Mesenchymal stem cell (in vitro differentiated cells and primary cell): Measurements from ENCODE around the gene TBL1Y.
"Not testable (repeated sequence)": the region's sequence is repeated elsewhere in the genome, so short reads cannot be mapped to it uniquely, and the experiment has no call there.

ENCODE experiments used
- DNase-seq: peaks from one replicate; pipeline ENCODE4 v3.0.0-alpha.2; 2013
- H2AFZ ChIP-seq: one replicate; pipeline ENCODE4 v1.6.1; 2013; ENCODE audit warnings: low read depth, mild to moderate bottlenecking, control low read depth, inconsistent platforms, low read length, moderate library complexity
- H2AK5ac ChIP-seq: 2 replicates; pipeline ENCODE4 v1.6.1; 2013; ENCODE audit warnings: low read length, moderate library complexity, mild to moderate bottlenecking, inconsistent platforms; ENCODE audit not compliant: severe bottlenecking
- H2BK120ac ChIP-seq: one replicate; pipeline ENCODE4 v1.6.1; 2013; ENCODE audit warnings: low read depth, mild to moderate bottlenecking, inconsistent platforms, low read length, moderate library complexity
- H2BK12ac ChIP-seq, 2 experiments: one replicate each; pipeline ENCODE4 v1.6.1; 2013; ENCODE audit warnings: inconsistent platforms in 2 of 2, low read length in 2 of 2, mild to moderate bottlenecking in 2 of 2, moderate library complexity in 2 of 2, control low read depth in 1 of 2
- H2BK15ac ChIP-seq: one replicate; pipeline ENCODE4 v1.6.1; 2013; ENCODE audit warnings: mild to moderate bottlenecking, low read depth, inconsistent platforms; ENCODE audit not compliant: poor library complexity, severe bottlenecking
- H2BK5ac ChIP-seq: 2 replicates; pipeline ENCODE4 v1.6.1; 2013; ENCODE audit warnings: low read depth, mild to moderate bottlenecking, low read length, control low read depth, inconsistent platforms; ENCODE audit not compliant: poor library complexity, severe bottlenecking
- H3K14ac ChIP-seq, 2 experiments: one replicate each; pipeline ENCODE4 v1.6.1; 2013; ENCODE audit warnings: inconsistent platforms in 2 of 2, low read length in 2 of 2, control low read depth in 1 of 2, mild to moderate bottlenecking in 1 of 2, moderate library complexity in 1 of 2
- H3K18ac ChIP-seq, 2 experiments: one replicate each; pipeline ENCODE4 v1.6.1; 2013; ENCODE audit warnings: inconsistent platforms in 2 of 2, low read length in 2 of 2, control low read depth in 1 of 2, low read depth in 1 of 2, mild to moderate bottlenecking in 1 of 2
- H3K23ac ChIP-seq, 2 experiments: one replicate each; pipeline ENCODE4 v1.6.1; 2013; ENCODE audit warnings: inconsistent platforms in 2 of 2, low read length in 2 of 2, mild to moderate bottlenecking in 2 of 2, moderate library complexity in 2 of 2, control low read depth in 1 of 2
- H3K27ac ChIP-seq: 2 replicates; pipeline ENCODE4 v1.5.1; 2013; ENCODE audit warnings: mild to moderate bottlenecking, moderate library complexity, low read length, control low read depth, inconsistent platforms; ENCODE audit not compliant: poor library complexity, severe bottlenecking
- H3K27me3 ChIP-seq, 2 experiments: 2 replicates each; pipeline versions ENCODE4 v1.6.1 to v1.7.0; 2013; ENCODE audit warnings: low read length in 2 of 2, mild to moderate bottlenecking in 2 of 2, moderate library complexity in 2 of 2, control low read depth in 1 of 2, inconsistent platforms in 1 of 2; ENCODE audit not compliant: control insufficient read depth in 1 of 2, insufficient read depth in 1 of 2
- H3K36me3 ChIP-seq, 2 experiments: 2 replicates each; pipeline versions ENCODE4 v1.6.1 to v1.7.0; 2013; ENCODE audit warnings: low read length in 2 of 2, control low read depth in 1 of 2, inconsistent platforms in 1 of 2, low read depth in 1 of 2, mild to moderate bottlenecking in 1 of 2; ENCODE audit not compliant: insufficient read depth in 2 of 2, control insufficient read depth in 1 of 2
- H3K4ac ChIP-seq, 2 experiments: one replicate each; pipeline ENCODE4 v1.6.1; 2013; ENCODE audit warnings: inconsistent platforms in 2 of 2, low read length in 2 of 2, mild to moderate bottlenecking in 2 of 2, moderate library complexity in 2 of 2, control low read depth in 1 of 2, low read depth in 1 of 2
- H3K4me1 ChIP-seq: 2 replicates; pipeline ENCODE4 v1.6.1; 2013; ENCODE audit warnings: low read depth, low read length, control low read depth; ENCODE audit not compliant: control insufficient read depth, insufficient read depth
- H3K4me2 ChIP-seq: 2 replicates; pipeline ENCODE4 v1.6.1; 2013; ENCODE audit warnings: low read length, mild to moderate bottlenecking, inconsistent platforms; ENCODE audit not compliant: poor library complexity, severe bottlenecking
- H3K4me3 ChIP-seq, 2 experiments: 2 replicates each; pipeline versions ENCODE4 v1.5.1 to v1.7.0; 2013; ENCODE audit warnings: low read length in 2 of 2, mild to moderate bottlenecking in 2 of 2, control low read depth in 1 of 2, low read depth in 1 of 2; ENCODE audit not compliant: insufficient read depth in 1 of 2
- H3K79me1 ChIP-seq: replicated peaks from 2 replicates; pipeline ENCODE4 v1.6.1; 2013; ENCODE audit warnings: mild to moderate bottlenecking, control low read depth, low read length, inconsistent platforms; ENCODE audit not compliant: poor library complexity, severe bottlenecking
- H3K9ac ChIP-seq: 2 replicates; pipeline ENCODE4 v1.7.0; 2013; ENCODE audit warnings: mild to moderate bottlenecking, low read length, moderate library complexity
- H3K9me3 ChIP-seq: 2 replicates; pipeline ENCODE4 v1.7.0; 2013; ENCODE audit warnings: mild to moderate bottlenecking, low read length; ENCODE audit not compliant: control insufficient read depth
- H4K8ac ChIP-seq: one replicate; pipeline ENCODE4 v1.6.1; 2013; ENCODE audit warnings: inconsistent platforms, mild to moderate bottlenecking, low read length, moderate library complexity
- H4K91ac ChIP-seq: one replicate; pipeline ENCODE4 v1.6.1; 2013; ENCODE audit warnings: mild to moderate bottlenecking, low read length, inconsistent platforms
- WGBS: methylation state at CpG from one replicate; pipeline ENCODE4 v1.1.7; 2013; ENCODE audit warnings: mixed read lengths; 5-methylcytosine and 5-hydroxymethylcytosine counted together

TBL1Y gene

DNA sequence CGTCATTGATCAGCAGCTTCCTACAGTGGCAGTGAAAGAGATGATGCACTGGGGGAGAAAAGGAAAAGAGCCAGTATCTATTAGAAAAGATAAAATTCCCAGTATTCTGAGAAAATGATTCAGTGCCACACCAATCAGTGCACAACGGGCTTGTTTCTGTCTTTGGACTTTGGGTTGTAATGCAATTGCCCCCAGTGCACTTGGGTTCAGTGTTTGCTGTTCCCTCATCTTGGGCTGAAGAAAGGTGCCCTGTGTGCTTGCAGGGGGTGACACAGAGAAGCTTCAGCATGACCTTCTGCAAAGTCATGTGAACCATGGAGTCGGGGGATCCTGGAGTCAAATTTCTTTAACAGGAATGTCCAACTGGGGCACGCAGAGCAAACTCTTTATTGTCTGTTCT, 131.5 kb downstream of the TBL1Y start:
- Histone ChIP-seq H3K23ac (no peak overlapping the region), H4K8ac (no peak overlapping the region), H2AFZ (no peak overlapping the region), H2BK12ac (no peak overlapping the region), H3K18ac (no peak overlapping the region), H3K9me3 (no peaks in the 10 kb centered on the region), H3K9ac (no peak overlapping the region), H2BK15ac (no peak overlapping the region), H3K79me1 (no peaks in the 10 kb centered on the region), H3K27ac (no peak overlapping the region), H3K4me3 (no peak overlapping the region), H3K27me3 (no peaks in the 10 kb centered on the region), H3K4me1 (no peaks in the 10 kb centered on the region), H3K14ac (no peak overlapping the region), H2BK120ac (no peak overlapping the region), H4K91ac (no peak overlapping the region), H3K4me2 (no peak overlapping the region), H2AK5ac (no peak overlapping the region), H2BK5ac (no peak overlapping the region), H3K4ac (no peak overlapping the region), H3K36me3 (no peaks in the 10 kb centered on the region)
- WGBS: 79% methylated on average over 2 of the region's 4 CpGs
- no peak for DNase-seq

DNA sequence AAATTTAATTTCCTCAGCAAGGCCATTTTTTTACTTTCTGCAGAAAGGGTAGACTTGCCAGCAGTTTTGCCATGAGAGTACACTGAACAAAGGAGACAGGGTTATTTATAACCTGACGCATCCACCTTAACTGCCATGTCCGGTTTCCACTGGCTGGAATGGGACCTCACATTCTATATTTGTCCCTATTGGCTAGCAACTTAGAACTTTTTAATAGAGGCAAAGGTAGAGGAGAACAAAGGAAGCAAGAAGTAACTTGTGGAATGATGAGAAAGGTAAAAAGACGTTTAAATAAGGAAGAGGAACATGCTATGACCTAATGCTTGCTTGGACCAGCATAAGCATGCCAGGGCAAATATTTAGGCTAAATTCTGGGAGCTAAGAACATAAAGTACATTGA, 142.0 kb downstream of the TBL1Y start:
- not testable (repeated sequence) for H2AK5ac ChIP-seq, H3K27ac ChIP-seq, H3K4me3 ChIP-seq, H3K79me1 ChIP-seq, H3K9me3 ChIP-seq, H2BK12ac ChIP-seq, H4K91ac ChIP-seq, H3K4me1 ChIP-seq, H2BK5ac ChIP-seq, H4K8ac ChIP-seq, DNase-seq, H3K14ac ChIP-seq, H2BK15ac ChIP-seq, H3K4me2 ChIP-seq, H3K27me3 ChIP-seq, H3K9ac ChIP-seq, H3K36me3 ChIP-seq, H3K4ac ChIP-seq, H3K18ac ChIP-seq, H2BK120ac ChIP-seq, H3K23ac ChIP-seq, H2AFZ ChIP-seq
- 33% methylated on average over 1 of the region's 3 CpGs for WGBS

DNA sequence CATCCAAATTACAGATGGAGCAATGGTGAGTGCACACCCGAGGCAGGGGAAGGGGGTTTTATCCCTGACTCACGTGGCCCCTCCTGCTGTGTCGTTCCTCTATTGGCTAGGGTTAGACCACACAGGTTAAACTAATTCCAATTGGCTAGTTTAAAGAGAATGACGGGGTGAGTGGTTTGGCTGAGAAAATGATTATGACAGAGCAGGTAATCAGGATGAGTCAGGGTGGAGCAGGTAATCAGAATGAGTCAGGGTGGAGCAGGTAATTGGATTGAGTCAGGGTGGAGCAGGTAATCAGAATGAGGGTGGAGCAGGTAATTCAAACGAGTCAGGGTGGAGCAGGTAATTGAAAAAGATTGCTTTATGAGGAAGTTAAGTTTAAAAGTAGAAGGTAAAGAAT, 146.4 kb downstream of the TBL1Y start:
- H3K4me2 ChIP-seq: no peak overlapping the region
- H3K4me1 ChIP-seq: no peaks in the 10 kb centered on the region
- H3K27ac ChIP-seq: no peak overlapping the region
- no peak overlapping the region for H2BK5ac ChIP-seq
- H3K79me1 ChIP-seq: no peaks in the 10 kb centered on the region
- no peak overlapping the region for H2BK12ac ChIP-seq
- H3K4me3 ChIP-seq: no peak overlapping the region
- no peak for DNase-seq
- H2AK5ac ChIP-seq: no peak overlapping the region
- no peaks in the 10 kb centered on the region for H3K36me3 ChIP-seq
- H3K4ac ChIP-seq: no peak overlapping the region
- H3K9ac ChIP-seq: no peak overlapping the region
- H3K23ac ChIP-seq: no peak overlapping the region
- H3K14ac ChIP-seq: no peak overlapping the region
- H4K8ac ChIP-seq: no peak overlapping the region
- H2BK15ac ChIP-seq: no peak overlapping the region
- no peak overlapping the region for H2AFZ ChIP-seq
- H2BK120ac ChIP-seq: no peak overlapping the region
- no peak overlapping the region for H4K91ac ChIP-seq
- no peaks in the 10 kb centered on the region for H3K27me3 ChIP-seq
- no peak overlapping the region for H3K18ac ChIP-seq
- no peaks in the 10 kb centered on the region for H3K9me3 ChIP-seq
- whole genome bisulfite sequencing: 49% methylated on average over 4 of the region's 5 CpGs

DNA sequence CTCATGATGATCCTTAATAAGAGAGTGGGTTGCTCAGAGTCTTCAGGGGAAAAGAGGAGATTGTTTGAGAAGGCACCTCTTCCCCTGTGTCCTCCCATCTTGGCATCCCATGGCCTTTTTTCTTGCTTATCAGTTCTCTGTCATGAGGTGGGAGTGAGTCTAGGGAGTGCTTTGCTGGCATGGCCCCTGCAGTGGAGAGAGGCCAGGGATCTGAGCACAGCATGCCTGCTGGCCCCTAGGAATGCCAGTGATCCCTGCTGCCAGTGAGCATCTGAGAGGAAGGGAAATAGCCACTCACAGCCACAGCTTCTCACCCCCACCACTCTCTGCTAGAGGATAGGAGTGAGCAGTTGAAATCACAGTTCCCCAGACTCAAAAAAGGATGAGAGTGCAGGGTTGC, 168.2 kb downstream of the TBL1Y start:
- Histone ChIP-seq H3K4ac (no peak overlapping the region), H2BK120ac (no peak overlapping the region), H3K79me1 (no peaks in the 10 kb centered on the region), H3K18ac (no peak overlapping the region), H3K4me1 (no peaks in the 10 kb centered on the region), H3K27ac (no peak overlapping the region), H4K8ac (no peak overlapping the region), H3K4me3 (no peak overlapping the region), H4K91ac (no peak overlapping the region), H2BK12ac (no peak overlapping the region), H3K9me3 (no peaks in the 10 kb centered on the region), H3K9ac (no peak overlapping the region), H3K36me3 (no peaks in the 10 kb centered on the region), H2AFZ (no peak overlapping the region), H3K14ac (no peak overlapping the region), H3K27me3 (no peaks in the 10 kb centered on the region), H2BK15ac (no peak overlapping the region), H2AK5ac (no peak overlapping the region), H3K23ac (no peak overlapping the region), H3K4me2 (no peak overlapping the region), H2BK5ac (no peak overlapping the region)
- DNase-seq: no peak
